Inferior parietal cortex (tissue), 1 donor: ENCODE measurements around the gene CBLL1.

Source experiments
- DNase-seq: peaks from one replicate; pipeline ENCODE4 v3.0.0-alpha.2; 2016; ENCODE audit errors: extremely low spot score

CBLL1 gene, protein sequence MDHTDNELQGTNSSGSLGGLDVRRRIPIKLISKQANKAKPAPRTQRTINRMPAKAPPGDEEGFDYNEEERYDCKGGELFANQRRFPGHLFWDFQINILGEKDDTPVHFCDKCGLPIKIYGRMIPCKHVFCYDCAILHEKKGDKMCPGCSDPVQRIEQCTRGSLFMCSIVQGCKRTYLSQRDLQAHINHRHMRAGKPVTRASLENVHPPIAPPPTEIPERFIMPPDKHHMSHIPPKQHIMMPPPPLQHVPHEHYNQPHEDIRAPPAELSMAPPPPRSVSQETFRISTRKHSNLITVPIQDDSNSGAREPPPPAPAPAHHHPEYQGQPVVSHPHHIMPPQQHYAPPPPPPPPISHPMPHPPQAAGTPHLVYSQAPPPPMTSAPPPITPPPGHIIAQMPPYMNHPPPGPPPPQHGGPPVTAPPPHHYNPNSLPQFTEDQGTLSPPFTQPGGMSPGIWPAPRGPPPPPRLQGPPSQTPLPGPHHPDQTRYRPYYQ

GRCh38 chr7:107743567-107744344, at the start of gene CBLL1:
Gene CBLL1, plus strand, starts transcription at chr7:107744142. Its CDS starts 22 bp downstream, at chr7:107744164.
- DNase-seq: peak; percentile 98

DNA sequence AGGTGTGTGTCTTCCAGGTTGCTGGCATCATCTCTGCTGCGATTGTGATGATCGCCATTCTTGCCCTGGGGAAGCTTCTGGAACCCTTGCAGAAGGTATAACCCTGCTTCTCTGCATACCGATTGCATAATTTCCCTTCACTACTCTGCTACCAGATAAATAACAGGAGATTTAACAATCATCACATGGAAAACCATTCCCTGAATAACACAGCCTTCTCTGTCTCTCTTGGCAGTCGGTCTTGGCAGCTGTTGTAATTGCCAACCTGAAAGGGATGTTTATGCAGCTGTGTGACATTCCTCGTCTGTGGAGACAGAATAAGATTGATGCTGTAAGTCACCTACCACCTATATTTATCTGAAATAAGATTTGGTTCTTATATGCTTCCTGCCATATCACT, 49.6 kb upstream of the CBLL1 start:
- DNase-seq: peak; percentile 55

DNA sequence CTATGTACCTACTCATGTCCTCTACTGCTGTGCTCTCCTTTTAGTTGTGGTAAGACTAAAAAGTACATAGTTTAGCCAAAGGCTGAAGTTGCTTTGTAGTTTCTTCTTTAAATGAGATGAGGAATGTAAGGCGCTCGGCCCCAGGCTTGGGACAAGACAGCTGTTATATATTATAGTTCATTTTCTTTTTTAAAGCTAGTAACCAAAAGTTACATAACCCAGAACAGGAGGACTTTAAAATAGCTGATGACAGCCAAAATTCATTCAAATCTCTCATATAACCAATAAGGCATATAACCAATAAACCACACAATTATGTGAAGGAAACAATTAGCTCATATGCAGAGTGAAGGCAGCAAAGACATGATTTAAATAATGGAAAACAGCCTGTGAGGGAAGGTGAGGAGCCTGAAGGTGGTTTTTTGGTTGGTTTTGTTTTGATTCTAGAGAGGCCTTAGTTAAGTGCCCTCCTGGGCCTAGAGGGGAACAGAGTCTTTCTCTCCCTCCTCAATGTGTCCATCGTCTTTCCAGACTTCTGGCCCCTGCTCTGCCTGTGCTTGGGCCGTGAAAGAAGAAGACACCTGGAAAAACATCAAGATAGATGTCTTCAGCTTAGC, 47.5 kb upstream of the CBLL1 start:
- DNase-seq: no peak

DNA sequence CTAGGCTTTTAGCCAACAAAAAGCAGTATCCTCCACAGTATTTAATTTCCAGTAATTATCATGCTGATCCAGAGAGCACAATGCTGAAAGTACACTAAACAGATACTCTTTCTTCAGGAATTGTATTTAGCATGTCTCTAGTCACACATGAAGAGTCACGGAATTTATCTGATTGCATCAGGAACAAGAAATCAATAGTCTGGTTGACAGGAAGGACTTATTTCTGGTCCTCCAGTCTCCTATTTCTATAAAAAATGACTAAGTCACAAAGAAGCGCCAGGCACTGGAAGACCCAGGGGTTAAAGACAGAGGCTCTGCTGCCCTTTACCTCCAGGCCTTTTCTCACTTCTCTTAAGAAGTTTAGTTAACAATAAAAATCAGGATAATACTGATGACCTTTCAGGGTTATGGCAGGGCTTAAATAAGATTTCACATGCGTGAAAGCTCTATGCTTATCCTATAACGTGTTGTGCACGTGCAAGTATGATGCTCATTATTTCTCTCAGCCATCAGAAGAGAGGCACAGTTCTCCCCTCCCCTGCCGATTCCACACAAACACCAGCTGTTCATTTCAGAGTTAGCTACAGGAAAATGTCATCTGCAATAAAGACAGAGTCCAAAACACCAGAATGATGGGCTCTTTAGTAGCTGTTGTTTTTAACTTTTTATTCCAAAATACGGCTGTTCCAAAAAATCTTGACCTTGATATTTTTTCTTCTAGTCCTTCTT, 46.5 kb upstream of the CBLL1 start:
- peak; percentile 36 for DNase-seq

DNA sequence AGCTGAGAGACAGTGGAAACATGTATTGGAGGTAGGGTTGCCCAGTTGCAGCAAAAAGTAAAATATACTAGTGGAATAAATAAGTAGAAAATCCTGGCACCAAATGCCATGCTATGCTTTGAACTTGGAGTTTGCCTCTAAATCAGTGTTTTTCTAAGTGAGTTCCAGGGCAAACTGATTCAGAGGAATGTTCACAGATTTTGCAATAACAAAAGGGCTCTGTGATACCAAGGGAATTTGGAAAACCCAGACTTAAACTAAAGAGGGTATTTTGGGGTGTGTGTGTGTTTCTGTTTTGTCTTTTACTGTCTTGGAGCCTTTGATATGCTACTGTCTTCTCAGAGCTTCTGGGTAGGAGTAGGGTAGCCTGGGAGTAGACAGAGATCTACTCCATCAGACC, 43.4 kb upstream of the CBLL1 start:
- no peak for DNase-seq

DNA sequence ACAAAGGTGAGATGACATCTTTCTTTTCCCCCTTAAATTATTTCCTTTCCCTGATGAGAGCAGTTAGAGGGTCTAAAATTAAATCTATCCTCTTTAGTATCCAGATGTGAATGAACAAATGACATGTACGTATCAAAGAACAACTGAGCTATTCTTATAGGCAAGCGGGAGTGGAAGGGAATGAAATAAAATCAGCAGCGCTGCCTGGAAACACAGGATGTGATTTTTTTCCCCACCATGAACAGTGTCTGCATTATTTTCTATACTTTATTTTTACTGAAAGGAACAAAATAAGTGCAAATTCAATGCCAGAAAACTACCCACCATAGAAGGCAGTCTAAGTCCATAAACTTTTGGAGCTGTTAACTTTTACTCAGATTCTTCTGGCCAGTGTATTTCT, 42.8 kb upstream of the CBLL1 start:
- no peak for DNase-seq

DNA sequence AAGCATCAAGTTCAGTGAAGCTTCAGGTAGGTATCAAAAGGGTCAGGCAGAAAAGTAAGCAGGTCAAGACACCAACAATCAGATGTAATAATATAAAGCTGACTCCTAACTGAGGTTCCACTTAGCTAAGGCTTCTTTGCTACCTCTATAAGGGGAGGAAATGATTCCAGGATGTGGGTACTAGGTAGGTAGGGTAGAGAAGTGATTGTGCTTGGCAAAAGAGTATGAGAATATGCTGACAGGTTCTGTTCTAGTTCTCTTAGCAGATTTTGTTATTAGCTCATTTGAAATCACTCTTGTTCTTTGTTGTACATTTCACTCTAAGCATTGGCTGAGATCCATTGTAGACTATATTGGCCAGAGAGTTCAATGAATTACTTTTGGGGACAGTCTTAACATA, 40.7 kb upstream of the CBLL1 start:
- no peak for DNase-seq

- no peak for DNase-seq
These were observed 40.1 kb upstream of the CBLL1 start for GRCh38 chr7:107703872-107704271.

DNA sequence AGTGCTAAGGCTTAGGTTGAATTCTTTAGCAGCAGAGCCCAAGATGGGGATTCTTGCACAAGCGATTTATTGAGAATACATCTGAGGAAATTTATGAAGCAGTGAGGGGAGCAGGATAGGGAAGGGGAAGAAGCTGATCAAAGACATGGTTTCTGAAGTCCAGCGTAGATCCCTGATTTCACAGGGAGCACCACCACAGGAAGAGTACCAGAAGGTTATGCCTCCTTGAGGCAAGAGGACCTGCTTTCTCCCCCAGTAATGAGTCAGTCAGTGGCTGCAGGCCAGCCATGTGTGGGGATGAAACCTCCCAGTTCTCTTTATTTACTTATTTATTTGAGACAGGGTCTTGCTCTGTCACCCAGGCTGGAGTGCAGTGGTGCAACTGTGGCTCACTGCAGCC, 35.0 kb upstream of the CBLL1 start:
- no peak for DNase-seq

DNA sequence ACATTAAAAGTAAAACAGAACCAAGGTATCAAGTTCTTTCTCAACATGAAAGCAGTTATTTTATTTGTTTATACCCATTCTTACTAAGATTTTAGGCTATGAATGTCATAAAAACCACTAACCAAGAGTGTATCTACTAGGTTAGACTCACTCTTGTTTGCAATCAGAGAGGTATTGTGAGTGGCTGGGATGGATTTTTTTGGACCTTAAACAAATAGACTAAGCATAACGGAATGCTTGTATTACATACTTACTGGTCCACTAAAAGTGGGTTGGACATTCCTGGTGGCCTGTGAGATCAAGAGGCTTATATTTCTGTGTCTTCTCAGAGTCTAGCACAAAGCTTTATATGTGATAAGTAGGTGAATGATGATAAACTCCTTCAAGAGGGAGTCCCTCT, 32.6 kb upstream of the CBLL1 start:
- DNase-seq: no peak

DNA sequence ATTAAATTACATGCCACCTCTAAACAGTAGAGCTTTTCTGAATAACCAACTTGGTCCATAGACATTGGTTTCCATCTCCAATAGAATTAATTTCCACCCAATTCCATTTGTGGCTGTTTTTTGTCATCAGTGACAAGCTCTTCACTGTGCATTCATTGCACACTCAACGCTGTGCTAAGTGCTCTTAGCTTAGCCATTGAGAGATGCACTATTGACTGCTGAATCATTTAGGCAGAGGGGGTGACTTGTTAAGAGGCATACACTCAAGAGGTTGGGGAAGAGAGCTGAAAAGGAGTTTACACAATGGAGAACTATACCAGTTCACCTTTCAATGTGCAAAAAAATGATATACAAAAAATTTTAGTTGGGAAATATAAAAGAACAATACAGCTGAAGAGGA, 31.9 kb upstream of the CBLL1 start:
- DNase-seq: no peak

DNA sequence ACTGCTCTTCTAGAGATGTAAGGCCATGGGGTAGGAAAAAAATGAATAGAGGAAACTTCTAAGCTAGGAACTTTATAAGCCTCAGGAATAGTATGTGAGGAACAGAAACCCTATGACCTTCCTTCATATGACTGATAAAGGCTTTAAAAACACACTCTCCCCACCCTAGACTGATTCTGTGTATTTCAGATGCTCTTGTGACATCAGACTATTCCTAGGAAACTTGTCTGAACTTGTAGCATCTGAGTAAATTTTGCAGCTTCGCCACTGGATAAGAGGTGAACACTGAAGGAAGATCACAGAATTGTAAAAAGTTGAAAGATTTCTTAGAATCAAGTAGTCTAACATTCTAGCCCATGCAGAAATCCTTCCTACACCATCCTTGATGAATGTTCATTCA, 31.0 kb upstream of the CBLL1 start:
- DNase-seq: no peak

- DNase-seq: no peak
These were observed 28.4 kb upstream of the CBLL1 start for GRCh38 chr7:107715531-107715930.

DNA sequence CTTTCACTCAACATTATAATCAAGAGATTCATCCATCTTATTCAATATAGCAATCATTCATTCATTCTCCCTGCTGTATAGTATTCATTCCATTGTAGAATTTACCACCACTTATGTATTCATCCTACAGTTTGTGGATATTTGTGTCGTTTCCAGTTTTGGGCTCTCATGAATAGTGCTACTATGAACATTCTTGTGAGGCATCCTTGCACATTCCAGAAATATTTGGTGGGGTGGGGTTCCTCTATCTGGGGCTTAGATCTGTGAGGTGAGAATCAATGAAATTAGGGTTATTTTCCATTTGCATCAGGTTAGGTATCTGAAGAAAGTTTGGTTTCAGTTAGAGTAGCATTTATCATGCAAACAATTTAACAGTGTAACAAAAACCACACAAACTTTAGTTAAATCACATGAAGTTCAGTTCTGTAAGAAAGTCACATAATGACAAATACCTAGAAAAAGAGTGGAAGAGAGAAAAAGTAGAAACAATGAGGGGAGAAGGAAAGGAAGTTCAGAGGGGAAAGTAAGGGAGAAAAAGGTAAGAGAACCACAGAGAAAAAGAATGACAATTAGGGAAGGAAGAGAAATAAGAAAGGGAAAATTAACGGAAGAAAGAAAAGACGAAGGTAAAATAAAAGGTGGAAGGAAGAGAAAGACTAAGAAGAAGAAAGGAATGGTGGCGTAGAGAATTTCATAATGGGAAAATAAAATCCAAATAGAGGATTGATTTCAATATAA, 25.3 kb upstream of the CBLL1 start:
- no peak for DNase-seq

GRCh38 chr7:107721286-107721685, 22.7 kb upstream of the CBLL1 start:
- no peak for DNase-seq

DNA sequence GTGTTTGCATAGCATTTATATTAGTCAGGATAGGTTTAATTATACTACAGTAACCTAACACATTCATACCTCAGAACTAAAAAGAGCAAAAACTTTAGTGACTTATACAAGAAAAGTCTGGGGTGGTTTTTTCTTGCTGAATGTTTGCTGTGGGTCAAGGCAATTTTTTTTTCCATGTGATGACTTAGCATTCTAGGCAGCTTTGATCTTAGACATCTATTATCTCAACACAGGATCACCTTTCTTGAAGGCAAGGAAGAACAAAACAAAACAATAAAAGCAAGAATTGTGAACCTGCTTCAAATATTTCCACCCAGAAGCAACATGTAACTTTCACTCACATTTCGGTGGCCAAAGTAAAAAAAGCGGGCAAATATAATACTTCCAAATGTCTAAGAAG, 20.7 kb upstream of the CBLL1 start:
- DNase-seq: no peak

GRCh38 chr7:107725138-107725740, 18.7 kb upstream of the CBLL1 start:
- peak; percentile 80 for DNase-seq

- no peak for DNase-seq
These were observed 17.4 kb upstream of the CBLL1 start for GRCh38 chr7:107726356-107727130.

DNA sequence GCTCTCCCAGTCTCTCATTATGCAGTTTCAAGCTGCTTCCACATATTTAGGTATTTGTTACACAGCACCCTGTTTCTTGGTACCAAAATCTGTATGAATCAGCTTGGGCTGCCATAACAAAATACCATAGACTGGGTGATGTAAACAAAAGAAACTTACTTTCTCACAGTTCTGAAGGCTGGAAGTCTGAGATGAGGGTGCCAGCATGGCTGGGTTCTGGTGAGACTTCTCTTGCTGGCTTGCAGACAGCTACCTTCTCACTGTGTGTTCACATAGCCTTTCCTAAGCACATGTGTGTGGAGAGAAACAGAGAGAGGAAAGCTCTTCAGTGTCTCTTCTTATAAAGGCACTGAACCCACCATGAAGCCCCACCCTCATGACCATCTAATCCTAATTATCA, 15.7 kb upstream of the CBLL1 start:
- DNase-seq: no peak
